Heart left ventricle (tissue), 13 donors: ENCODE measurements around the gene WDR44.

Source experiments
- POLR2A ChIP-seq, 2 donors: fragments of 450-650 bp; IDR thresholded peaks; one replicate each; pipeline ENCODE4 v1.6.1; 2017; ENCODE audit warnings: antibody characterized with exemption in 2 of 2, mild to moderate bottlenecking in 2 of 2, moderate library complexity in 2 of 2
- TF ChIP-seq, protein P1 (sequence below), 12 donors: fragments of 200-600 bp; sonication (generic) in 4 of 12; IDR thresholded peaks; one replicate each; pipeline versions ENCODE4 v1.5.0 to v1.8.0; 2018 to 2022; ENCODE audit warnings: antibody characterized with exemption in 12 of 12, mild to moderate bottlenecking in 5 of 12
- donor health status: ischemic (EF 13 %, LVEDD 7.1; RV severe dilation, severe dysfunction).
- donor health status: DM: no; HTN: yes; CAD: no.
- donor health status: DM: no; HTN: no; CAD: no.
- donor health status: ischemic (EF 25% LVEDD 6.9; RV normal size, moderate dysfunction).
- donor health status: ischemic (EF 25% LVEDD 5.7; RV mildly dilated, moderate dysfunction).
- donor health status: ischemic (EF 35%, LVEDD 5.7; RV mildly dilated, moderate dysfunction).
- donor health status: nonischemic (EF 11% LVEDD 7.7; RV severe dilation, severe dysfunction).
- donor health status: DM: yes; HTN: yes; CAD: no.
- donor health status: PGD.
- donor health status: ischemic (EF 29% LVEDD 5.4; RV normal size, mild dysfunction).
- donor health status: nonischemic (EF 23%, LVEDD 6.1; RV moderate dilation, normal function).

DNA sequence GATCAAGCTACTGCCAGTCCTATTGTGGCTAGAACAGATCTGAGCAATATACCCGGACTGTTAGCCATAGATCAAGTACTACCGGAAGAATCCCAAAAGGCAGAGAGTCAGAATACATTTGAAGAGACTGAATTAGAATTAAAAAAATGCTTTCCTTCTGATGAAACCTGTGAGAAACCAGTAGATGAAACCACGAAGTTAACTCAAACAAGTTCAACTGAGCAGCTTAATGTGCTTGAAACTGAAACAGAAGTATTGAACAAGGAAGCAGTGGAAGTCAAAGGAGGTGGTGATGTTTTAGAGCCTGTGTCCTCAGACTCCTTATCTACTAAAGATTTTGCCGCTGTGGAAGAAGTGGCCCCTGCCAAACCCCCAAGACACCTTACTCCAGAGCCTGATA lies 46.8 kb downstream of the WDR44 start:
- TF ChIP-seq POLR2A (IDR thresholded peaks at IDR 0.05) = no peak
- TF ChIP-seq, protein P1, sequence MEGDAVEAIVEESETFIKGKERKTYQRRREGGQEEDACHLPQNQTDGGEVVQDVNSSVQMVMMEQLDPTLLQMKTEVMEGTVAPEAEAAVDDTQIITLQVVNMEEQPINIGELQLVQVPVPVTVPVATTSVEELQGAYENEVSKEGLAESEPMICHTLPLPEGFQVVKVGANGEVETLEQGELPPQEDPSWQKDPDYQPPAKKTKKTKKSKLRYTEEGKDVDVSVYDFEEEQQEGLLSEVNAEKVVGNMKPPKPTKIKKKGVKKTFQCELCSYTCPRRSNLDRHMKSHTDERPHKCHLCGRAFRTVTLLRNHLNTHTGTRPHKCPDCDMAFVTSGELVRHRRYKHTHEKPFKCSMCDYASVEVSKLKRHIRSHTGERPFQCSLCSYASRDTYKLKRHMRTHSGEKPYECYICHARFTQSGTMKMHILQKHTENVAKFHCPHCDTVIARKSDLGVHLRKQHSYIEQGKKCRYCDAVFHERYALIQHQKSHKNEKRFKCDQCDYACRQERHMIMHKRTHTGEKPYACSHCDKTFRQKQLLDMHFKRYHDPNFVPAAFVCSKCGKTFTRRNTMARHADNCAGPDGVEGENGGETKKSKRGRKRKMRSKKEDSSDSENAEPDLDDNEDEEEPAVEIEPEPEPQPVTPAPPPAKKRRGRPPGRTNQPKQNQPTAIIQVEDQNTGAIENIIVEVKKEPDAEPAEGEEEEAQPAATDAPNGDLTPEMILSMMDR (IDR thresholded peaks at IDR 0.05) = no peak
